Prostate gland (tissue), 2 donors: ENCODE data around the gene RBP3. TPM values are rescaled to one million over a fixed set of nuclear protein-coding genes. Genes with fewer than 3 reads are reported as not detected.

Source experiments
- DNase-seq: peaks from one replicate; pipeline ENCODE4 v3.0.0-alpha.2; 2019; ENCODE audit warnings: low spot score
- H3K27ac ChIP-seq, 2 donors: fragments of 200-600 bp; sonication (generic); 2 replicates each; pipeline ENCODE4 v1.5.1; 2017 to 2019
- H3K27me3 ChIP-seq: fragments of 200-600 bp; sonication (generic); replicated peaks from 2 replicates; pipeline ENCODE4 v1.5.1; 2019; ENCODE audit not compliant: insufficient read depth
- H3K36me3 ChIP-seq, 2 donors: fragments of 200-600 bp; sonication (generic); 1 replicate in 1 of 2; 2 replicates in 1 of 2; pipeline versions ENCODE4 v1.5.1 to v1.8.1; 2017 to 2019
- H3K4me1 ChIP-seq: fragments of 200-600 bp; sonication (generic); replicated peaks from 2 replicates; pipeline ENCODE4 v1.5.1; 2019
- H3K4me3 ChIP-seq, 2 donors: fragments of 200-600 bp; sonication (generic); 2 replicates each; pipeline ENCODE4 v1.5.1; 2017 to 2019
- H3K9me3 ChIP-seq: fragments of 200-600 bp; sonication (generic); 2 replicates; pipeline ENCODE4 v1.5.1; 2017
- POLR2A ChIP-seq: fragments of 450-650 bp; IDR thresholded peaks from one replicate; pipeline ENCODE4 v1.6.1; 2016; ENCODE audit warnings: antibody characterized with exemption, mild to moderate bottlenecking
- POLR2AphosphoS5 ChIP-seq: sonication (generic); formaldehyde crosslinking; IDR thresholded peaks from one replicate; pipeline ENCODE4 v1.6.1; 2017; ENCODE audit warnings: antibody characterized with exemption
- WGBS: methylation state at CpG from one replicate; pipeline ENCODE4 v1.1.5; 2018; 5-methylcytosine and 5-hydroxymethylcytosine counted together
- intact Hi-C: fragments of 100-400 bp; cut with DNase I; formaldehyde crosslinking; loops from one replicate; pipeline ENCODE4 v1.14.2; 2022
- total RNA-seq, 2 donors: library from RNA; depleted of rRNA; stranded (reverse); fragments of >200 nt; gene quantifications; one replicate each; pipeline ENCODE4 v1.1.0, GENCODE V29; 2016
- TF ChIP-seq, protein P1 (sequence below), 4 experiments: fragments of 200-600 bp in 2 of 4; fragments of 450-650 bp in 2 of 4; sonication (generic) in 2 of 4; IDR thresholded peaks; 1 replicate in 3 of 4; 2 replicates in 1 of 4; pipeline ENCODE4 v1.5.1; 2016 to 2019; ENCODE audit warnings: antibody characterized with exemption in 4 of 4, mild to moderate bottlenecking in 2 of 4, moderate library complexity in 2 of 4

The RBP3 gene
- total RNA-seq, 2 donors from 2014 or later: not detected

DNA sequence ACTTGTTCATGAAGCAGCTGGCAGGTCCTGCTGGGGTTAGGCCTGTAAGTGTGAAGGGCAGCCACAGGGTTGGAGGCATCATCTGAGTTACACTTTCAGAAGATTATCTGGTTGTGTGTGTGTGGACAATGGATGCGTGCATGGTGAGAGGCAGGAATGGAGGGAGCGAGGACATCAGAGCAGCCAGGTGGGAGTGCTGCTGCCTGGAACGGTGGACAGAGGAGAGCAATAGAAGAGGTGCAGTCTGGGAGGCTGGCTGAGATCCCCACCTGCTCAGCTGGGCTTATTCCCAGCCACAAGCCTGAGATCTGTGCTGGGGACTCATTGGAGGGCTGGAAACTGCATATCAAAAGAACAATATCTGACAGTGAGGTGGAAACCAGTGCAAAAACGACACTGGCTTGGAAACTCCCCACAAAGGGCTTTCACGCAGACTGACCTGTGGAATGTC, 18.0 kb downstream of the RBP3 start:
- no peak for TF ChIP-seq POLR2AphosphoS5
- no peak for TF ChIP-seq POLR2A
- TF ChIP-seq, protein P1, sequence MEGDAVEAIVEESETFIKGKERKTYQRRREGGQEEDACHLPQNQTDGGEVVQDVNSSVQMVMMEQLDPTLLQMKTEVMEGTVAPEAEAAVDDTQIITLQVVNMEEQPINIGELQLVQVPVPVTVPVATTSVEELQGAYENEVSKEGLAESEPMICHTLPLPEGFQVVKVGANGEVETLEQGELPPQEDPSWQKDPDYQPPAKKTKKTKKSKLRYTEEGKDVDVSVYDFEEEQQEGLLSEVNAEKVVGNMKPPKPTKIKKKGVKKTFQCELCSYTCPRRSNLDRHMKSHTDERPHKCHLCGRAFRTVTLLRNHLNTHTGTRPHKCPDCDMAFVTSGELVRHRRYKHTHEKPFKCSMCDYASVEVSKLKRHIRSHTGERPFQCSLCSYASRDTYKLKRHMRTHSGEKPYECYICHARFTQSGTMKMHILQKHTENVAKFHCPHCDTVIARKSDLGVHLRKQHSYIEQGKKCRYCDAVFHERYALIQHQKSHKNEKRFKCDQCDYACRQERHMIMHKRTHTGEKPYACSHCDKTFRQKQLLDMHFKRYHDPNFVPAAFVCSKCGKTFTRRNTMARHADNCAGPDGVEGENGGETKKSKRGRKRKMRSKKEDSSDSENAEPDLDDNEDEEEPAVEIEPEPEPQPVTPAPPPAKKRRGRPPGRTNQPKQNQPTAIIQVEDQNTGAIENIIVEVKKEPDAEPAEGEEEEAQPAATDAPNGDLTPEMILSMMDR (IDR thresholded peaks at IDR 0.05): no peak
- Histone ChIP-seq H3K9me3 (no peaks in the 10 kb centered on the region), H3K4me1 (no peaks in the 10 kb centered on the region), H3K4me3 (no peak overlapping the region), H3K36me3 (no peaks in the 10 kb centered on the region), H3K27ac (no peak overlapping the region), H3K27me3 (no peaks in the 10 kb centered on the region)
- intact Hi-C loops: no loop called here
- no peak for DNase-seq
- 70% methylated on average over 5 of the region's 5 CpGs for WGBS

DNA sequence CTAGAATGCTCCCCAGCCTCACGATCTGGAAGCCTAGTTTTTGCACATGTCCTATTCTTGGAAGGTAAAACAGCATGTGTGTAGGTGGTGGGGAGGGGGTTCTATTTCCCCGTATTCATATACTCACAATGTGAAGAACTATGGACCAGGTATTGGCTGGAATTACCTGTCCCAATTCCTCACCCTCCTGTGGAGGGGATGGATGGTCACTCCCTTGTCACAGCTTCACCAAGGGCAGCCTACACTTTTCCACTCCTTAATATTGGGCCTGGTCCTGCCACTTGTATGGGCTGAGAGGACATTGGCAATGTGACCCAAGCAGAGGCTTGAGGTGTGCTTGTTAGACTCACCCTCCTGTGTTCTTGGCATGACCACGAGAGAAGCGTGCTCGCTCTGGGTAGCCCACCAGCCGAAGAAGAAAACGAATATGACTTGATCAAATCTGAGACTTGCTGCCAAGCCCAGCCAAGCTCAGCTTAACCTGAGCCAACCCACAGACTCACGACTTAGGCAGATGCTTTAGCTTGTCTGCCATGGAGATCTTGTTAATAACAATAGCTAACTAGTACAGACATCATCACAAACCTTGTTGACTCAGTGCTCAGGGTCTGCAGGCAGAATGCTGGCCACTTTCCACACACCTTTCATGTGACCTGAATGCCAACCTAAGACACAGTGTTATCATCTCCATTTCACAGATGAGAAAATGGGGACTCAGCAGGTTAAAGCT, 18.7 kb downstream of the RBP3 start:
- intact Hi-C loops: no loop called here
- Histone ChIP-seq H3K36me3 (no peaks in the 10 kb centered on the region), H3K27me3 (no peaks in the 10 kb centered on the region), H3K4me3 (no peak overlapping the region), H3K27ac (no peak overlapping the region), H3K9me3 (no peaks in the 10 kb centered on the region), H3K4me1 (no peaks in the 10 kb centered on the region)
- WGBS: 85% methylated on average over 8 of the region's 8 CpGs
- DNase-seq: no peak
- TF ChIP-seq, protein P1 (IDR thresholded peaks at IDR 0.05): no peak
- TF ChIP-seq POLR2A (no peak), POLR2AphosphoS5 (no peak)

DNA sequence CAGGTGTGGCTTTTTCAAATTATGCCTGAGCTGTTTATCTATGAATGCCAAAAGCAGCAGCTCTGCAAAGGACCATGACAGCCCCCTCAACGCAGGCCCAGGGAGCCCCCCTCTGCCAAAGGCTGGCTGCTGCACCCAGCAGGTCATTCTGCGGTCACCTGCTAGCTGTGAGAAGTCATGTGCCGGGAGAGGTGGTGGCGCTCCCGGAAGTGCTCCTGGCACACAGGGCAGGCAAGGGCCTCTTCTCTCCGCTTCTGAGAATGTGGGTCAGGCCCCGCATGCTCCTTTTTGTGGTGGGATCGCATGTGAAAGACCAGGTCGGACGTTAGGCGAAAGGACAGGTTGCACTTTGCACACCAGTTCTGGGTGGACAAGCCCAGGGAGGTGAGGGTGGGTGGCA, 19.5 kb downstream of the RBP3 start:
- Histone ChIP-seq H3K4me1 (no peaks in the 10 kb centered on the region), H3K9me3 (no peaks in the 10 kb centered on the region), H3K36me3 (no peaks in the 10 kb centered on the region), H3K4me3 (no peak overlapping the region), H3K27ac (no peak overlapping the region), H3K27me3 (no peaks in the 10 kb centered on the region)
- intact Hi-C loops: no loop called here
- no peak for DNase-seq
- WGBS: 84% methylated on average over 11 of the region's 11 CpGs
- TF ChIP-seq, protein P1 (IDR thresholded peaks at IDR 0.05): no peak
- TF ChIP-seq POLR2A (no peak), POLR2AphosphoS5 (no peak)

DNA sequence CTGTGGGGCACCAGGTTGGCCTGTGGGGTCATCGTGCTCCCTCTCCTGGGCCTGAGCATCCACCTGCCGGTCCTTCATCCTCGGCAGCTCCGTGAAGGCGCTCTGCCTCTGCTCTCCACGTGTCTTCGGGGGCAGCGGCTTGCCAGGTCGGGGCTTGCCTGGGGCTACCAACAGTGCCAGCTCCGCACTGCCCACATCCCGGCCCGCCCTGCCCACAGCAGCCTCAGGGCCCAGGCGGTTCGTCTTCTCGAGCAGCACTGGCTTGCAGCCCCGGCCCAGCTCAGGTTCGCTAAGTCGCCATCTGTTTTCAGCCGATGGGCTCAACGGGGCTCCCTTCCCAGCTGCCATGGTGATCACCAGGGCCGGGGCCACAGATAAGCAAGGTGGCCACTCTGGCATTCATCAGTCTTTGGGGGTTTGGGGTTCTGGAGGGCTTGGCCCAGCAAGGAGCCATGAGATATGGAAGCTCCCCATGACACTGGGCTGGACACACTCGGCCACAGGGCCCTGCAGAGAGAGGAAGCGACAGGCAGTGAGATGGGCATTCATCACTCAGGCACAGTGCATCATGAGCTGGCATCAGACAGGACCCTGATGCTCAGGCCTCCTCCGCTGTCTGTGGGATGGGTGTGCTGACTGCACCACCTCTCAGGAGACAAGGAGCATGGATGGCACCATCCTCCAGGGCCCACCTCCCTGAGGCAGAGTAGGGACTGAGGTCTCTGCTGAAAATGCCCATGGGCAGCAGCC, 20.4 kb downstream of the RBP3 start:
- intact Hi-C loops: no loop called here
- DNase-seq: no peak
- 89% methylated on average over 23 of the region's 24 CpGs for WGBS
- H3K4me1 ChIP-seq: no peaks in the 10 kb centered on the region
- TF ChIP-seq POLR2A (no peak), POLR2AphosphoS5 (no peak)
- TF ChIP-seq, protein P1 (IDR thresholded peaks at IDR 0.05): no peak
- H3K27ac ChIP-seq: no peak overlapping the region
- no peaks in the 10 kb centered on the region for H3K27me3 ChIP-seq
- no peak overlapping the region for H3K4me3 ChIP-seq
- H3K36me3 ChIP-seq: no peaks in the 10 kb centered on the region
- H3K9me3 ChIP-seq: no peaks in the 10 kb centered on the region
